Measurements from ENCODE around the gene FLVCR2.

GRCh38 chr14:75672605-75673192, 94.3 kb downstream of the FLVCR2 start:
- no peak for TF ChIP-seq CTCF (IDR thresholded peaks at IDR 0.05; ENCODE audit: insufficient read depth, low read depth, low read length)
- no peak for TF ChIP-seq EZH2 (IDR thresholded peaks at IDR 0.05; ENCODE audit: insufficient read depth, low read length)
